HepG2 (cell line): ENCODE results near the gene LGALS4. TPM values are rescaled to one million over a fixed set of nuclear protein-coding genes. Genes with fewer than 3 reads are reported as not detected.

Experiments used
- ATAC-seq: fragments of 200-7000 bp; cut with Tn5 transposase; 3 replicates; pipeline ENCODE4 v1.9.1; 2020; ENCODE audit warnings: mild to moderate bottlenecking, moderate library complexity
- BruUV-seq: library from RNA; stranded (reverse); fragments of 400-500 nt; replicated peaks from 2 replicates; lab custom pipeline; 2021; lab: Mats Ljungman, UMichigan
- CTCF ChIA-PET: fragments of 300-600 bp; formaldehyde crosslinking; extraction: SDS; loops from one replicate; lab custom pipeline; 2021; ENCODE audit warnings: low total read pairs, inconsistent platforms, low intra/inter-chr PET ratio; lab: Yijun Ruan, JAX
- POLR2A ChIA-PET: fragments of 350-600 bp; sonication (Branson Sonifier 250); formaldehyde crosslinking; loops from one replicate; lab custom pipeline; 2020; ENCODE audit warnings: antibody characterized with exemption, inconsistent platforms; lab: Yijun Ruan, JAX
- DNase-seq: peaks from one replicate; pipeline ENCODE4 v3.0.0-alpha.2; 2015; ENCODE audit warnings: low spot score
- FAIRE-seq: peaks from 3 replicates; lab custom pipeline; 2011; peaks lifted over from hg19 to GRCh38; lab: Jason Lieb, UNC
- H2AFZ ChIP-seq: one replicate; pipeline ENCODE4 v1.6.1; 2011; ENCODE audit warnings: low read length, inconsistent platforms
- H3K27ac ChIP-seq: fragments of 300-600 bp; 3 replicates; pipeline ENCODE4 v1.8.0; 2011; ENCODE audit warnings: mixed run types, mild to moderate bottlenecking, mixed read lengths, low read length, inconsistent platforms; ENCODE audit not compliant: insufficient read depth; ENCODE audit errors: extremely low read length
- H3K27me3 ChIP-seq, 2 experiments: fragments of 200-600 bp in 1 of 2; 2 replicates in 1 of 2; 3 replicates in 1 of 2; pipeline versions ENCODE4 v1.6.0 to v1.8.0; 2011; ENCODE audit warnings: low read length in 2 of 2, mild to moderate bottlenecking in 2 of 2, moderate library complexity in 2 of 2, inconsistent platforms in 1 of 2; ENCODE audit not compliant: insufficient read depth in 2 of 2, control insufficient read depth in 1 of 2
- H3K36me3 ChIP-seq, 2 experiments: fragments of 200-600 bp in 1 of 2; replicated peaks in 1 of 2; 2 replicates in 1 of 2; 3 replicates in 1 of 2; pipeline versions ENCODE4 v1.5.1 to v1.8.0; 2011; ENCODE audit warnings: low read length in 2 of 2, inconsistent platforms in 1 of 2; ENCODE audit not compliant: insufficient read depth in 2 of 2, control insufficient read depth in 1 of 2
- H3K4me1 ChIP-seq: 2 replicates; pipeline ENCODE4 v1.5.1; 2012; ENCODE audit warnings: low read length, inconsistent platforms; ENCODE audit not compliant: insufficient read depth
- H3K4me2 ChIP-seq: 2 replicates; pipeline ENCODE4 v1.6.0; 2011; ENCODE audit warnings: low read depth, low read length, inconsistent platforms
- H3K4me3 ChIP-seq, 3 experiments: fragments of 200-600 bp in 1 of 3; sonication (generic), shearing (Covaris generic) in 1 of 3; replicated peaks in 1 of 3; 2 replicates each; pipeline ENCODE4 v1.5.1; 2011 to 2016; ENCODE audit warnings: low read length in 3 of 3, inconsistent platforms in 2 of 3, low read depth in 2 of 3, mild to moderate bottlenecking in 2 of 3, control low read depth in 1 of 3, mixed read lengths in 1 of 3; ENCODE audit not compliant: insufficient read depth in 1 of 3
- H3K79me2 ChIP-seq: one replicate; pipeline ENCODE4 v1.6.1; 2011; ENCODE audit warnings: low read length, inconsistent platforms; ENCODE audit not compliant: insufficient read depth
- H3K9ac ChIP-seq: 2 replicates; pipeline ENCODE4 v1.6.0; 2011; ENCODE audit warnings: mild to moderate bottlenecking, low read depth, low read length, inconsistent platforms; ENCODE audit not compliant: insufficient read depth
- H3K9me3 ChIP-seq: 2 replicates; pipeline ENCODE4 v1.5.1; 2012; ENCODE audit warnings: mild to moderate bottlenecking, low read length
- H4K20me1 ChIP-seq: 2 replicates; pipeline ENCODE4 v1.6.0; 2011; ENCODE audit warnings: inconsistent platforms, mild to moderate bottlenecking, low read length, moderate library complexity; ENCODE audit not compliant: insufficient read depth
- ADNP ChIP-seq: sonication (generic); formaldehyde crosslinking; IDR thresholded peaks from 2 replicates; pipeline ENCODE4 v1.4.0; 2020; ENCODE audit warnings: missing genetic modification reagents
- FOXO1 ChIP-seq: sonication (generic); formaldehyde crosslinking; IDR thresholded peaks from 2 replicates; pipeline ENCODE4 v1.4.0; 2020; ENCODE audit warnings: missing genetic modification reagents
- HNF1A ChIP-seq, 2 experiments: sonication (generic) in 1 of 2; formaldehyde crosslinking in 1 of 2; IDR thresholded peaks; 2 replicates each; pipeline versions ENCODE4 v1.4.0 to v1.6.1; 2016 to 2020; ENCODE audit warnings: borderline replicate concordance in 1 of 2, low read depth in 1 of 2, mild to moderate bottlenecking in 1 of 2, missing genetic modification reagents in 1 of 2
- KDM5A ChIP-seq: fragments of 200-600 bp; sonication (generic); IDR thresholded peaks from 2 replicates; pipeline ENCODE4 v1.7.0; 2018; ENCODE audit warnings: antibody characterized with exemption, mild to moderate bottlenecking, low read length, borderline replicate concordance
- KDM5B ChIP-seq: sonication (generic); formaldehyde crosslinking; IDR thresholded peaks from 2 replicates; pipeline ENCODE4 v1.4.0; 2020; ENCODE audit warnings: missing genetic modification reagents, mild to moderate bottlenecking, borderline replicate concordance
- MAFG ChIP-seq: sonication (generic); formaldehyde crosslinking; IDR thresholded peaks from 2 replicates; pipeline ENCODE4 v1.5.1; 2020; ENCODE audit warnings: mild to moderate bottlenecking, missing genetic modification reagents
- RARA ChIP-seq: IDR thresholded peaks from 2 replicates; pipeline ENCODE4 v1.6.1; 2016; ENCODE audit warnings: missing genetic modification reagents, missing compliant biosample characterization
- RELA ChIP-seq: sonication (generic); formaldehyde crosslinking; IDR thresholded peaks from 2 replicates; pipeline ENCODE4 v1.4.0; 2020; ENCODE audit warnings: missing genetic modification reagents
- SNAI1 ChIP-seq: sonication (generic); formaldehyde crosslinking; IDR thresholded peaks from 2 replicates; pipeline ENCODE4 v1.5.0; 2020; ENCODE audit warnings: mild to moderate bottlenecking, missing genetic modification reagents, borderline replicate concordance
- SP1 ChIP-seq, 2 experiments: fragments of 450-650 bp in 1 of 2; sonication (generic) in 1 of 2; formaldehyde crosslinking in 1 of 2; IDR thresholded peaks; 2 replicates each; pipeline versions ENCODE4 v1.4.0 to v1.6.1; 2016 to 2020; ENCODE audit warnings: missing genetic modification reagents in 1 of 2
- ZFP1 ChIP-seq: IDR thresholded peaks from 2 replicates; pipeline ENCODE4 v1.6.1; 2016
- ZNF234 ChIP-seq: sonication (generic); formaldehyde crosslinking; conservative IDR thresholded peaks from 2 replicates; pipeline ENCODE4 v1.5.1; 2020; ENCODE audit warnings: mild to moderate bottlenecking, missing genetic modification reagents
- ZNF747 ChIP-seq: sonication (generic); formaldehyde crosslinking; IDR thresholded peaks from 2 replicates; pipeline ENCODE4 v1.8.1; 2023; ENCODE audit warnings: missing genetic modification reagents, mild to moderate bottlenecking, borderline replicate concordance
- ZNF883 ChIP-seq: sonication (generic); formaldehyde crosslinking; IDR thresholded peaks from 2 replicates; pipeline ENCODE4 v1.5.1; 2020; ENCODE audit warnings: mild to moderate bottlenecking, missing genetic modification reagents; ENCODE audit errors: not compliant biosample characterization
- ZZZ3 ChIP-seq: sonication (generic); formaldehyde crosslinking; IDR thresholded peaks from 2 replicates; pipeline ENCODE4 v1.4.0; 2020; ENCODE audit warnings: missing genetic modification reagents, mild to moderate bottlenecking, borderline replicate concordance
- WGBS: methylation state at CpG from one replicate; pipeline ENCODE4 v1.1.6; 2017; ENCODE audit warnings: low lambda C conversion rate; 5-methylcytosine and 5-hydroxymethylcytosine counted together
- in situ Hi-C: cut with HindIII; loops from 2 replicates; pipeline ENCODE4 v1.10.0; 2017; ENCODE audit warnings: low pct_unique_long_range_greater_than_20kb; ENCODE audit not compliant: extremely low pct_ligation_motif_present
- intact Hi-C: fragments of 100-400 bp; cut with micrococcal nuclease; formaldehyde crosslinking; loops from one replicate; pipeline ENCODE4 v1.10.0; 2022; ENCODE audit not compliant: unreplicated experiment
- polyA plus RNA-seq, 8 experiments: library from polyadenylated mRNA; depleted of rRNA in 3 of 8; stranded (reverse) in 7 of 8; unstranded in 1 of 8; fragments of >200 nt; fragmentation: Illumina TruSeq in 4 of 8; extraction: Trizol in 4 of 8; gene quantifications; 2 replicates each; pipeline versions ENCODE4 v1.2.1 to v1.2.3, GENCODE V29; 2011 to 2016; ENCODE audit warnings: low read depth in 4 of 8, missing spikeins in 1 of 8, mixed read lengths in 1 of 8; ENCODE audit not compliant: insufficient read depth in 1 of 8
- total RNA-seq, 5 experiments: library from RNA; depleted of rRNA; stranded (reverse); fragments of >200 nt; fragmentation: Illumina TruSeq; extraction: Trizol; gene quantifications; 2 replicates each; pipeline ENCODE4 v1.2.3, GENCODE V29; 2016; ENCODE audit warnings: low read depth in 1 of 5

Gene LGALS4
- total and polyA plus RNA-seq, 2 of the 13 experiments (the other 11 are each of a cell fraction or from before 2014, with no cell fraction given): 0.24 to 0.71 TPM

GRCh38 chr19:38809592-38810252 is 3.0 kb downstream of the LGALS4 start:
- H4K20me1 ChIP-seq: no peaks in the 10 kb centered on the region
- no peak overlapping the region for H3K27ac ChIP-seq
- no peak for TF ChIP-seq ZFP1 (CRISPR knock-in tag)
- H3K36me3 ChIP-seq: no peaks in the 10 kb centered on the region
- no peak overlapping the region for H3K9ac ChIP-seq
- no peak overlapping the region for H3K4me2 ChIP-seq
- 90% methylated on average over 8 of the region's 8 CpGs for WGBS
- no peaks in the 10 kb centered on the region for H3K27me3 ChIP-seq
- no peak for FAIRE-seq
- BruUV-seq: no TSS peak
- intact Hi-C loops (no loop called here), in situ Hi-C loops (no loop called here)
- no peaks in the 10 kb centered on the region for H3K79me2 ChIP-seq
- no peak for ATAC-seq
- H3K4me1 ChIP-seq: peaks cover 43% of the 10 kb centered on the region
- H2AFZ ChIP-seq: no peak overlapping the region
- no peak overlapping the region for H3K4me3 ChIP-seq
- no peaks in the 10 kb centered on the region for H3K9me3 ChIP-seq
- ChIA-PET CTCF (no interaction called here), POLR2A (interaction anchor here (0.7 kb wide), 1 partner anchor 11 kb away, joined by 3 read pairs; no protein-coding TSS in a partner anchor)
- DNase-seq: no peak

- DNase-seq: no peak
- POLR2A ChIA-PET: interaction anchor here (0.7 kb wide), 1 partner anchor 12 kb away, joined by 3 read pairs; no protein-coding TSS in a partner anchor
- no peaks in the 10 kb centered on the region for H4K20me1 ChIP-seq
- no peak overlapping the region for H3K9ac ChIP-seq
- no peak for FAIRE-seq
- CTCF ChIA-PET: no interaction called here
- BruUV-seq: no TSS peak
- no peaks in the 10 kb centered on the region for H3K79me2 ChIP-seq
- H3K9me3 ChIP-seq: no peaks in the 10 kb centered on the region
- no peak for ATAC-seq
- no peak overlapping the region for H3K4me3 ChIP-seq
- in situ Hi-C loops (no loop called here), intact Hi-C loops (no loop called here)
- over 99% methylated on average over 17 of the region's 17 CpGs for WGBS
- no peak overlapping the region for H2AFZ ChIP-seq
- H3K4me1 ChIP-seq: peaks cover 43% of the 10 kb centered on the region
- H3K4me2 ChIP-seq: no peak overlapping the region
- no peaks in the 10 kb centered on the region for H3K36me3 ChIP-seq
- no peaks in the 10 kb centered on the region for H3K27me3 ChIP-seq
- H3K27ac ChIP-seq: no peak overlapping the region
- TF ChIP-seq HNF1A (IDR thresholded peaks at IDR 0.05; ENCODE audit: low read depth) (no peak), HNF1A (CRISPR knock-in tag; IDR thresholded peaks at IDR 0.05; ENCODE audit: borderline replicate concordance) (no peak), FOXO1 (CRISPR knock-in tag) (no peak), SP1 (IDR thresholded peaks at IDR 0.05) (no peak), SP1 (CRISPR knock-in tag; IDR thresholded peaks at IDR 0.05) (no peak), RELA (no peak), ZNF747 (CRISPR knock-in tag) (no peak), KDM5B (CRISPR knock-in tag) (no peak), MAFG (CRISPR knock-in tag) (no peak), ADNP (CRISPR knock-in tag) (no peak), SNAI1 (CRISPR knock-in tag) (no peak), ZZZ3 (no peak), KDM5A (no peak), ZNF234 (CRISPR knock-in tag) (no peak), ZNF883 (CRISPR knock-in tag) (no peak), RARA (CRISPR knock-in tag) (no peak)
These were observed 4.0 kb downstream of the LGALS4 start for GRCh38 chr19:38808741-38809140.
